Jurkat, Clone E6-1 (cell line): ENCODE data around the gene NIPSNAP2. TPM values are rescaled to one million over a fixed set of nuclear protein-coding genes. Genes with fewer than 3 reads are reported as not detected.
"Not testable (repeated sequence)": the region's sequence is repeated elsewhere in the genome, so short reads cannot be mapped to it uniquely, and the experiment has no call there.

Experiments used
- DNase-seq: peaks from one replicate; pipeline ENCODE4 v3.0.0-alpha.2; 2011; ENCODE audit warnings: low read depth, low spot score
- H3K4me3 ChIP-seq: 2 replicates; pipeline ENCODE4 v1.5.1; 2011; ENCODE audit warnings: mild to moderate bottlenecking, low read length, control low read depth, moderate library complexity
- polyA plus RNA-seq: library from polyadenylated mRNA; unstranded; fragments of >200 nt; gene quantifications from one replicate; pipeline ENCODE4 v1.2.1, GENCODE V29; 2012; ENCODE audit warnings: missing spikeins; ENCODE audit not compliant: insufficient read length, insufficient read depth

The NIPSNAP2 gene
- polyA plus RNA-seq: 83.4 TPM

- peak within 1 kb of the TSS; percentile 78 for H3K4me3 ChIP-seq
- no peak for DNase-seq
Measured at GRCh38 chr7:55964261-55965099, at the start of gene NIPSNAP2. Gene NIPSNAP2, plus strand, starts transcription at chr7:55964585. Its CDS starts 25 bp downstream, at chr7:55964610.

GRCh38 chr7:55917771-55918170 lies 46.6 kb upstream of the NIPSNAP2 start:
- DNase-seq: no peak
- no peak overlapping the region for H3K4me3 ChIP-seq

GRCh38 chr7:55928006-55928767 lies 36.2 kb upstream of the NIPSNAP2 start:
- H3K4me3 ChIP-seq: no peak overlapping the region
- no peak for DNase-seq

GRCh38 chr7:55931421-55932151 lies 32.8 kb upstream of the NIPSNAP2 start:
- DNase-seq: no peak
- no peak overlapping the region for H3K4me3 ChIP-seq

GRCh38 chr7:55939514-55940123 lies 24.8 kb upstream of the NIPSNAP2 start:
- no peak overlapping the region for H3K4me3 ChIP-seq
- peak; percentile 71 for DNase-seq

- H3K4me3 ChIP-seq: no peak overlapping the region
- DNase-seq: no peak
Measured at GRCh38 chr7:55946545-55946944, 17.8 kb upstream of the NIPSNAP2 start.

- peak within 1 kb of the TSS; percentile 98 for H3K4me3 ChIP-seq
- DNase-seq: peak; percentile 87
Measured at GRCh38 chr7:55951637-55952351, 12.6 kb upstream of the NIPSNAP2 start, which contains the start of gene MRPS17. Gene MRPS17, plus strand, starts transcription at chr7:55951877. Its CDS starts 1,319 bp downstream, at chr7:55953196.

- not testable (repeated sequence) for DNase-seq
- peak overlapping the region; percentile 98 for H3K4me3 ChIP-seq
Measured at GRCh38 chr7:55952352-55952671, 12.1 kb upstream of the NIPSNAP2 start.

- no peak overlapping the region for H3K4me3 ChIP-seq
- DNase-seq: no peak
Measured at GRCh38 chr7:55953707-55954475, 10.5 kb upstream of the NIPSNAP2 start.

- H3K4me3 ChIP-seq: no peak overlapping the region
- no peak for DNase-seq
Measured at GRCh38 chr7:55957190-55957589, 7.2 kb upstream of the NIPSNAP2 start.

GRCh38 chr7:55962014-55962413 lies 2.4 kb upstream of the NIPSNAP2 start:
- no peak overlapping the region for H3K4me3 ChIP-seq
- no peak for DNase-seq

GRCh38 chr7:55963584-55964168 lies 709 bp upstream of the NIPSNAP2 start:
- no peak for DNase-seq
- peak overlapping the region; percentile 47 for H3K4me3 ChIP-seq

- H3K4me3 ChIP-seq: peak overlapping the region; percentile 78
Measured at GRCh38 chr7:55965100-55965470, 700 bp downstream of the NIPSNAP2 start.

GRCh38 chr7:55965805-55966421 lies 1.5 kb downstream of the NIPSNAP2 start:
- no peak overlapping the region for H3K4me3 ChIP-seq
- no peak for DNase-seq

More at GRCh38 chr7:55965100-55965470, 700 bp downstream of the NIPSNAP2 start:
- DNase-seq: peak; percentile 10

GRCh38 chr7:55966851-55967250 lies 2.5 kb downstream of the NIPSNAP2 start:
- H3K4me3 ChIP-seq: no peak overlapping the region
- no peak for DNase-seq

- H3K4me3 ChIP-seq: no peak overlapping the region
- DNase-seq: no peak
Measured at GRCh38 chr7:55969391-55969790, 5.0 kb downstream of the NIPSNAP2 start.

GRCh38 chr7:55970561-55970960 lies 6.2 kb downstream of the NIPSNAP2 start:
- DNase-seq: no peak
- no peak overlapping the region for H3K4me3 ChIP-seq
